H9 (cell line): ENCODE measurements around the gene BAG5. TPM values are rescaled to one million over a fixed set of nuclear protein-coding genes. Genes with fewer than 3 reads are reported as not detected.

ENCODE experiments used
- DNase-seq: peaks from one replicate; pipeline ENCODE4 v3.0.0-alpha.2; 2017
- H2AFZ ChIP-seq: one replicate; pipeline ENCODE4 v1.6.1; 2013; ENCODE audit warnings: mild to moderate bottlenecking, low read length, control low read depth, moderate library complexity
- H2AK5ac ChIP-seq: 2 replicates; pipeline ENCODE4 v1.6.1; 2013; ENCODE audit warnings: low read length, control low read depth, mixed read lengths; ENCODE audit not compliant: insufficient read length
- H2BK120ac ChIP-seq: one replicate; pipeline ENCODE4 v1.6.1; 2013; ENCODE audit warnings: low read depth, mild to moderate bottlenecking, low read length, control low read depth, inconsistent platforms; ENCODE audit not compliant: poor library complexity, severe bottlenecking
- H2BK12ac ChIP-seq: 2 replicates; pipeline ENCODE4 v1.6.1; 2013; ENCODE audit warnings: low read length, control low read depth, mixed read lengths, low read depth; ENCODE audit not compliant: insufficient read length
- H2BK15ac ChIP-seq: 2 replicates; pipeline ENCODE4 v1.6.1; 2013; ENCODE audit warnings: low read depth, low read length, control low read depth
- H2BK20ac ChIP-seq: one replicate; pipeline ENCODE4 v1.6.1; 2013; ENCODE audit warnings: low read depth, mild to moderate bottlenecking, low read length, control low read depth, inconsistent platforms; ENCODE audit not compliant: poor library complexity, severe bottlenecking
- H2BK5ac ChIP-seq: 2 replicates; pipeline ENCODE4 v1.6.1; 2013; ENCODE audit warnings: low read length, control low read depth, mixed read lengths; ENCODE audit not compliant: insufficient read length
- H3K14ac ChIP-seq: 2 replicates; pipeline ENCODE4 v1.6.1; 2013; ENCODE audit warnings: low read length, control low read depth; ENCODE audit not compliant: insufficient read depth
- H3K18ac ChIP-seq: 2 replicates; pipeline ENCODE4 v1.6.1; 2013; ENCODE audit warnings: low read depth, mild to moderate bottlenecking, mixed read lengths, low read length, control low read depth; ENCODE audit not compliant: insufficient read length
- H3K23ac ChIP-seq: 2 replicates; pipeline ENCODE4 v1.6.1; 2013; ENCODE audit warnings: low read length, control low read depth, mixed read lengths, low read depth; ENCODE audit not compliant: insufficient read length
- H3K23me2 ChIP-seq: 2 replicates; pipeline ENCODE4 v1.6.1; 2013; ENCODE audit warnings: low read depth, mild to moderate bottlenecking, mixed read lengths, low read length, control low read depth; ENCODE audit not compliant: insufficient read length, poor library complexity, severe bottlenecking
- H3K27ac ChIP-seq: 2 replicates; pipeline ENCODE4 v1.5.1; 2013; ENCODE audit warnings: low read length, control low read depth, mixed read lengths, low read depth; ENCODE audit not compliant: insufficient read length
- H3K27me3 ChIP-seq: 2 replicates; pipeline ENCODE4 v1.6.1; 2013; ENCODE audit warnings: low read length, control low read depth, inconsistent platforms; ENCODE audit not compliant: insufficient read depth
- H3K4ac ChIP-seq: 2 replicates; pipeline ENCODE4 v1.6.1; 2013; ENCODE audit warnings: low read depth, mild to moderate bottlenecking, control low read depth, inconsistent platforms, low read length, moderate library complexity
- H3K4me1 ChIP-seq: 2 replicates; pipeline ENCODE4 v1.6.1; 2013; ENCODE audit warnings: low read length, control low read depth, inconsistent platforms; ENCODE audit not compliant: insufficient read depth
- H3K4me2 ChIP-seq: 2 replicates; pipeline ENCODE4 v1.6.1; 2013; ENCODE audit warnings: low read length, control low read depth, mixed read lengths; ENCODE audit not compliant: insufficient read length, insufficient read depth
- H3K56ac ChIP-seq: 2 replicates; pipeline ENCODE4 v1.6.1; 2013; ENCODE audit warnings: low read depth, mild to moderate bottlenecking, mixed read lengths, low read length, control low read depth; ENCODE audit not compliant: insufficient read length
- H3K79me1 ChIP-seq: 2 replicates; pipeline ENCODE4 v1.6.1; 2013; ENCODE audit warnings: low read depth, mild to moderate bottlenecking, moderate library complexity, low read length, control low read depth, inconsistent platforms; ENCODE audit not compliant: insufficient read depth, poor library complexity, severe bottlenecking
- H3K79me2 ChIP-seq: 2 replicates; pipeline ENCODE4 v1.6.1; 2013; ENCODE audit warnings: low read length, control low read depth, inconsistent platforms; ENCODE audit not compliant: insufficient read depth
- H3K9ac ChIP-seq: 2 replicates; pipeline ENCODE4 v1.6.1; 2013; ENCODE audit warnings: low read length, control low read depth, mixed read lengths; ENCODE audit not compliant: insufficient read length; ENCODE audit errors: extremely low read depth
- H3K9me3 ChIP-seq: one replicate; pipeline ENCODE4 v1.6.1; 2013; ENCODE audit warnings: low read depth, low read length, inconsistent platforms; ENCODE audit not compliant: control insufficient read depth
- H3T11ph ChIP-seq: one replicate; pipeline ENCODE4 v1.6.1; 2013; ENCODE audit warnings: mild to moderate bottlenecking, low read length, control low read depth, inconsistent platforms
- H4K20me1 ChIP-seq: one replicate; pipeline ENCODE4 v1.6.1; 2013; ENCODE audit not compliant: control insufficient read depth, insufficient read length, insufficient read depth
- H4K5ac ChIP-seq: 2 replicates; pipeline ENCODE4 v1.6.1; 2013; ENCODE audit warnings: low read depth, mild to moderate bottlenecking, mixed read lengths, low read length, control low read depth; ENCODE audit not compliant: insufficient read length
- H4K8ac ChIP-seq: replicated peaks from 2 replicates; pipeline ENCODE4 v1.6.1; 2013; ENCODE audit warnings: low read length, control low read depth, mixed read lengths, low read depth; ENCODE audit not compliant: insufficient read length
- H4K91ac ChIP-seq: 2 replicates; pipeline ENCODE4 v1.6.1; 2013; ENCODE audit warnings: low read depth, mild to moderate bottlenecking, moderate library complexity, mixed read lengths, low read length, control low read depth; ENCODE audit not compliant: insufficient read length
- H3K27ac Mint-ChIP-seq, 3 experiments: 2 replicates in 2 of 3; 3 replicates in 1 of 3; pipeline ENCODE4 v1.8.0; 2020 to 2021; ENCODE audit warnings: mixed read lengths in 3 of 3, mild to moderate bottlenecking in 1 of 3, moderate library complexity in 1 of 3
- H3K27me3 Mint-ChIP-seq: 2 replicates; pipeline ENCODE4 v1.8.0; 2021; ENCODE audit warnings: low read depth, mild to moderate bottlenecking, moderate library complexity, mixed read lengths
- H3K36me3 Mint-ChIP-seq, 3 experiments: 2 replicates in 2 of 3; 3 replicates in 1 of 3; pipeline ENCODE4 v1.8.0; 2020 to 2021; ENCODE audit warnings: low read depth in 3 of 3, mixed read lengths in 3 of 3; ENCODE audit not compliant: insufficient read depth in 1 of 3
- H3K4me1 Mint-ChIP-seq, 2 experiments: 2 replicates each; pipeline ENCODE4 v1.8.0; 2020; ENCODE audit warnings: mixed read lengths in 2 of 2
- H3K4me3 Mint-ChIP-seq, 2 experiments: 2 replicates in 1 of 2; 3 replicates in 1 of 2; pipeline ENCODE4 v1.8.0; 2020 to 2021; ENCODE audit warnings: mild to moderate bottlenecking in 2 of 2, mixed read lengths in 2 of 2, moderate library complexity in 1 of 2
- H3K9me3 Mint-ChIP-seq, 2 experiments: 2 replicates in 1 of 2; 3 replicates in 1 of 2; pipeline ENCODE4 v1.8.0; 2020; ENCODE audit warnings: mild to moderate bottlenecking in 2 of 2, mixed read lengths in 2 of 2, moderate library complexity in 1 of 2
- WGBS: extraction: QIAGEN DNeasy Blood & Tissue Kit; methylation state at CpG from one replicate; pipeline ENCODE4 v1.1.7; 2013; ENCODE audit warnings: missing lambda C conversion rate, low lambda C conversion rate, mixed read lengths; ENCODE audit not compliant: insufficient read length; ENCODE audit errors: extremely low coverage; 5-methylcytosine and 5-hydroxymethylcytosine counted together
- total RNA-seq: library from RNA; stranded (reverse); gene quantifications from 2 replicates; pipeline ENCODE4 v1.2.1, GENCODE V29; 2021
- TF ChIP-seq, protein P1 (sequence below): fragments of 200-600 bp; sonication (generic); conservative IDR thresholded peaks from 3 replicates; pipeline ENCODE4 v1.8.0; 2021; ENCODE audit warnings: antibody characterized with exemption, mild to moderate bottlenecking

Gene BAG5
- total RNA-seq, 1 experiment from 2014 or later: 38.0 TPM

DNA sequence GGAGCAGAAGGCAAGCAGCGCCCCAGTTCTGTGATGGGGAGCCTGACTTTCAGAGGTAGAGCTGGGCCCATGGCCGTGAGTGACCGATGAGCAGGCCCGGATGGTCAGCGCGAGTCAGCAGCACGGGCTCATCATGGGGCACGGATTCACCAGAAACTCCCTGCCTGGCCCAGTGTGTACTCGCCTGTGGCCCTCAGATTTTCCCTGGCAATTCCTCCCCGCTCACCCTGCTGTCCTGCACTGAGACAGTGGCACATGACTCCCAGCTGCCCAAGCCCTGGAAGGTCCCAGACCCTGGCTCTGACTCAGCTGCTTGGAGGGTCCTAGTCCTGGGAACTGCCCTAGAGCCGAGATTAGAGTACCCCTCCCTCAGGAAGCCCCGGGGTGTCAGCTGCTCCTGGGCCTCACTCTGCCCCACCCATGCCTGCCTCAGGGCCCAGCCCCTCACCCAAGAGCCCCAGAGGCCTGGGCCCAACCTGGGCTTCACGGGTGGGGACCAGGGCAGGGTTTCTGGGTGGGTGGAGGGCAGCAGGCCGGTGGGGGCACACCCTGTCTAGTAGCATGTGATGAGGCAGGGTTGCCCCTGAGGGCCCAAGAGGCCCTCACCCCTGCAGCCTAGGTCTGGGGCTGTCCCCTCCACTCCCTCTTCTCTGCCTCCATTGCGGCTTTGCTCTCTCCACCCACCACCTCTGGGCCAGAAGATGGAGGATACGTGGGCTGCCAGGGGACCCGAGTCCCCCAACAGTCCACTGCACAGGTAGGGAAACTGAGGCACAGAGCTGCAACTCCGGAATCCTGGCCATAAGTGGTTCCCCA lies 25.1 kb downstream of the BAG5 start:
- Mint-ChIP-seq H3K4me3 (no peak overlapping the region), H3K9me3 (no peaks in the 10 kb centered on the region), H3K27me3 (peaks cover 15% of the 10 kb centered on the region), H3K4me1 (peaks cover 6 to 19% of the 10 kb centered on the region in 2 experiments), H3K27ac (peak overlapping the region in 1 of 3 experiments; percentile 44; a peak in 1 of 7 replicates), H3K36me3 (peaks cover 0 to 2% (median 0%) of the 10 kb centered on the region in 3 experiments; a peak in 1 of 7 replicates)
- Histone ChIP-seq H3K4ac (no peak overlapping the region), H4K5ac (no peak overlapping the region), H4K91ac (no peak overlapping the region), H3K14ac (no peak overlapping the region; the same call in 1 of the 2 replicates), H3K4me2 (no peak overlapping the region), H3K79me2 (no peaks in the 10 kb centered on the region), H3K27me3 (no peaks in the 10 kb centered on the region), H3K27ac (no peak overlapping the region), H2AFZ (no peak overlapping the region), H3K18ac (no peak overlapping the region), H2BK15ac (no peak overlapping the region), H3K79me1 (no peaks in the 10 kb centered on the region), H2BK5ac (no peak overlapping the region), H2AK5ac (no peak overlapping the region), H3K9ac (no peak overlapping the region), H3T11ph (no peak overlapping the region), H4K20me1 (no peaks in the 10 kb centered on the region), H3K4me1 (no peaks in the 10 kb centered on the region), H3K56ac (no peak overlapping the region), H3K9me3 (no peaks in the 10 kb centered on the region), H2BK120ac (no peak overlapping the region), H4K8ac (no peak overlapping the region), H2BK12ac (no peak overlapping the region), H3K23ac (no peak overlapping the region), H3K23me2 (peaks cover 2% of the 10 kb centered on the region), H2BK20ac (no peak overlapping the region)
- no peak for DNase-seq
- TF ChIP-seq, protein P1, sequence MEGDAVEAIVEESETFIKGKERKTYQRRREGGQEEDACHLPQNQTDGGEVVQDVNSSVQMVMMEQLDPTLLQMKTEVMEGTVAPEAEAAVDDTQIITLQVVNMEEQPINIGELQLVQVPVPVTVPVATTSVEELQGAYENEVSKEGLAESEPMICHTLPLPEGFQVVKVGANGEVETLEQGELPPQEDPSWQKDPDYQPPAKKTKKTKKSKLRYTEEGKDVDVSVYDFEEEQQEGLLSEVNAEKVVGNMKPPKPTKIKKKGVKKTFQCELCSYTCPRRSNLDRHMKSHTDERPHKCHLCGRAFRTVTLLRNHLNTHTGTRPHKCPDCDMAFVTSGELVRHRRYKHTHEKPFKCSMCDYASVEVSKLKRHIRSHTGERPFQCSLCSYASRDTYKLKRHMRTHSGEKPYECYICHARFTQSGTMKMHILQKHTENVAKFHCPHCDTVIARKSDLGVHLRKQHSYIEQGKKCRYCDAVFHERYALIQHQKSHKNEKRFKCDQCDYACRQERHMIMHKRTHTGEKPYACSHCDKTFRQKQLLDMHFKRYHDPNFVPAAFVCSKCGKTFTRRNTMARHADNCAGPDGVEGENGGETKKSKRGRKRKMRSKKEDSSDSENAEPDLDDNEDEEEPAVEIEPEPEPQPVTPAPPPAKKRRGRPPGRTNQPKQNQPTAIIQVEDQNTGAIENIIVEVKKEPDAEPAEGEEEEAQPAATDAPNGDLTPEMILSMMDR: no peak
- no CpG with 5 or more reads among the region's 18 CpGs for WGBS
